H1 (cell line): ENCODE measurements around the gene ATPAF2. TPM values are rescaled to one million over a fixed set of nuclear protein-coding genes. Genes with fewer than 3 reads are reported as not detected.

Source experiments
- ATF2 ChIP-seq: IDR thresholded peaks from 2 replicates; pipeline ENCODE4 v1.6.1; 2012; ENCODE audit warnings: low read length, inconsistent platforms
- BACH1 ChIP-seq: IDR thresholded peaks from 2 replicates; pipeline ENCODE4 v1.6.1; 2012; ENCODE audit warnings: low read length, improper control_type of control experiment
- CHD1 ChIP-seq: IDR thresholded peaks from 2 replicates; pipeline ENCODE4 v1.6.1; 2012; ENCODE audit warnings: low read depth, low read length, improper control_type of control experiment
- E2F6 ChIP-seq: IDR thresholded peaks from 2 replicates; pipeline ENCODE4 v1.6.1; 2012; ENCODE audit warnings: inconsistent platforms
- EP300 ChIP-seq, 2 experiments: IDR thresholded peaks; 1 replicate in 1 of 2; 2 replicates in 1 of 2; pipeline ENCODE4 v1.6.1; 2011 to 2012; ENCODE audit warnings: low read depth in 2 of 2, low read length in 2 of 2, mild to moderate bottlenecking in 2 of 2, borderline replicate concordance in 1 of 2, inconsistent platforms in 1 of 2, moderate library complexity in 1 of 2
- EZH2 ChIP-seq: fragments of 200-600 bp; sonication (generic); IDR thresholded peaks from 2 replicates; pipeline ENCODE4 v1.7.1; 2012; ENCODE audit warnings: low read depth, mild to moderate bottlenecking, moderate library complexity, low read length, inconsistent platforms; ENCODE audit not compliant: severe bottlenecking
- KDM4A ChIP-seq: IDR thresholded peaks from one replicate; pipeline ENCODE4 v1.7.1; 2012; ENCODE audit warnings: low read depth, mild to moderate bottlenecking, moderate library complexity, low read length, inconsistent platforms; ENCODE audit not compliant: severe bottlenecking
- KDM5A ChIP-seq: fragments of 200-600 bp; IDR thresholded peaks from 2 replicates; pipeline ENCODE4 v1.7.1; 2012; ENCODE audit warnings: mild to moderate bottlenecking, low read length, inconsistent platforms, mixed read lengths
- POLR2AphosphoS5 ChIP-seq: IDR thresholded peaks from 2 replicates; pipeline ENCODE4 v1.6.1; 2011; ENCODE audit warnings: low read depth, low read length
- RBBP5 ChIP-seq: IDR thresholded peaks from 2 replicates; pipeline ENCODE4 v1.7.1; 2012; ENCODE audit warnings: low read depth, mild to moderate bottlenecking, inconsistent platforms, low read length, moderate library complexity, borderline replicate concordance
- SIN3A ChIP-seq, 2 experiments: IDR thresholded peaks in 1 of 2; conservative IDR thresholded peaks in 1 of 2; 2 replicates each; pipeline ENCODE4 v1.6.1; 2011 to 2012; ENCODE audit warnings: low read length in 2 of 2, improper control_type of control experiment in 1 of 2, low read depth in 1 of 2, mild to moderate bottlenecking in 1 of 2
- SP2 ChIP-seq: IDR thresholded peaks from 2 replicates; pipeline ENCODE4 v1.6.1; 2012; ENCODE audit warnings: mild to moderate bottlenecking, low read length, inconsistent platforms
- SUZ12 ChIP-seq: fragments of 200-600 bp; sonication (generic); IDR thresholded peaks from 2 replicates; pipeline ENCODE4 v1.6.1; 2012; ENCODE audit warnings: mild to moderate bottlenecking, inconsistent platforms, low read length, moderate library complexity, mixed read lengths
- TAF7 ChIP-seq: optimal IDR thresholded peaks from 2 replicates; pipeline ENCODE3; 2011; ENCODE audit warnings: low read depth, mild to moderate bottlenecking, inconsistent platforms, low read length, moderate library complexity, borderline replicate concordance
- TBP ChIP-seq: IDR thresholded peaks from 2 replicates; pipeline ENCODE4 v1.6.1; 2011; ENCODE audit warnings: low read depth, low read length, improper control_type of control experiment
- TEAD4 ChIP-seq: IDR thresholded peaks from 2 replicates; pipeline ENCODE4 v1.6.1; 2012; ENCODE audit warnings: low read depth, low read length, inconsistent platforms, mixed read lengths
- USF2 ChIP-seq: IDR thresholded peaks from 2 replicates; pipeline ENCODE4 v1.6.1; 2011; ENCODE audit warnings: low read length, improper control_type of control experiment
- YY1 ChIP-seq: IDR thresholded peaks from 2 replicates; pipeline ENCODE4 v1.6.1; 2011; ENCODE audit warnings: low read depth, mild to moderate bottlenecking, low read length
- polyA plus RNA-seq, 7 experiments: library from polyadenylated mRNA; depleted of rRNA in 3 of 7; stranded (reverse) in 5 of 7; unstranded in 2 of 7; fragments of >200 nt in 5 of 7; fragments of 200-250 nt in 2 of 7; gene quantifications; 1 replicate in 5 of 7; 2 replicates in 1 of 7; 4 replicates in 1 of 7; pipeline versions ENCODE4 v1.2.1 to v1.2.3, GENCODE V29; 2011 to 2013; ENCODE audit warnings: missing spikeins in 2 of 7, mixed read lengths in 2 of 7
- total RNA-seq: library from RNA; stranded (reverse); fragmentation: NEBNext Ultra II Directional; extraction: Animal tissue kit (Norgen Biotek cat#: 25700); gene quantifications from 2 replicates; pipeline ENCODE4 v1.2.1, GENCODE V29; 2021

The ATPAF2 gene
- total and polyA plus RNA-seq, 2 of the 8 experiments (the other 6 are each of a cell fraction or from before 2014, with no cell fraction given) = 19.6 to 22.9 TPM

- no peak for TF ChIP-seq CHD1
- no peak for TF ChIP-seq EZH2
- TF ChIP-seq USF2 = peak; percentile 97
- TF ChIP-seq SUZ12 = no peak
- no peak for TF ChIP-seq RBBP5
- TF ChIP-seq YY1 = no peak
- no peak for TF ChIP-seq TEAD4
- peak; percentile 67 for TF ChIP-seq KDM4A
- TF ChIP-seq ATF2 = no peak
- TF ChIP-seq TAF7 = no peak
- peak; percentile 99 for TF ChIP-seq SP2
- TF ChIP-seq POLR2AphosphoS5 = no peak
- TF ChIP-seq TBP = no peak; the same call in 1 of the 2 replicates
- TF ChIP-seq EP300 (IDR thresholded peaks at IDR 0.05; ENCODE audit: borderline replicate concordance in 1 of 2, low read depth in 2 of 2, low read length in 2 of 2) = no peak
- no peak for TF ChIP-seq E2F6
- TF ChIP-seq KDM5A = no peak
- TF ChIP-seq SIN3A (conservative IDR thresholded peaks at IDR 0.05 in 1 of 2, IDR thresholded peaks at IDR 0.05 in 1 of 2; ENCODE audit: low read depth in 1 of 2, low read length in 2 of 2) = peak; percentile 92 to 97
- TF ChIP-seq BACH1 = no peak
These were observed 66.6 kb downstream of the ATPAF2 start, which contains the start of the genes DRC3 and TOM1L2 (continued) for GRCh38 chr17:17972126-17972951.
